Kidney epithelial cell (primary cell): ENCODE measurements around the gene NR2C1. TPM values are rescaled to one million over a fixed set of nuclear protein-coding genes. Genes with fewer than 3 reads are reported as not detected.

ENCODE experiments used
- DNase-seq: peaks from one replicate; pipeline ENCODE4 v3.0.0-alpha.2; 2010; ENCODE audit warnings: low read depth
- H3K27me3 ChIP-seq: 2 replicates; pipeline ENCODE4 v1.6.0; 2011; ENCODE audit warnings: low read length; ENCODE audit not compliant: control insufficient read depth, insufficient read depth
- H3K36me3 ChIP-seq: 2 replicates; pipeline ENCODE4 v1.5.1; 2011; ENCODE audit warnings: low read length; ENCODE audit not compliant: control insufficient read depth, insufficient read depth
- H3K4me3 ChIP-seq: 2 replicates; pipeline ENCODE4 v1.5.1; 2011; ENCODE audit warnings: low read depth, mild to moderate bottlenecking, control low read depth, low read length
- CTCF ChIP-seq: IDR thresholded peaks from 2 replicates; pipeline ENCODE4 v1.5.1; 2011; ENCODE audit warnings: mild to moderate bottlenecking, moderate library complexity, low read length, control low read depth, inconsistent platforms; ENCODE audit not compliant: insufficient read depth, poor library complexity, severe bottlenecking
- total RNA-seq: library from RNA; depleted of rRNA; stranded (reverse); fragments of >200 nt; gene quantifications from 2 replicates; pipeline ENCODE4 v1.2.3, GENCODE V29; 2015

NR2C1 gene
- total RNA-seq, 1 donor from 2014 or later, result 38.9 TPM

- DNase-seq, result no peak
- no peaks in the 10 kb centered on the region for H3K27me3 ChIP-seq
- no peak for TF ChIP-seq CTCF
- H3K36me3 ChIP-seq, result no peaks in the 10 kb centered on the region
- H3K4me3 ChIP-seq, result no peak overlapping the region
Measured at GRCh38 chr12:94979941-94980340, 93.5 kb downstream of the NR2C1 start.

GRCh38 chr12:94977766-94978468 is 95.5 kb downstream of the NR2C1 start:
- no peaks in the 10 kb centered on the region for H3K36me3 ChIP-seq
- H3K4me3 ChIP-seq, result no peak overlapping the region
- H3K27me3 ChIP-seq, result no peaks in the 10 kb centered on the region
- TF ChIP-seq CTCF, result no peak
- DNase-seq, result no peak

GRCh38 chr12:94973221-94973620 is 100.2 kb downstream of the NR2C1 start:
- Histone ChIP-seq H3K4me3 (no peak overlapping the region), H3K36me3 (no peaks in the 10 kb centered on the region), H3K27me3 (no peaks in the 10 kb centered on the region)
- DNase-seq, result no peak
- no peak for TF ChIP-seq CTCF

- no peak for TF ChIP-seq CTCF
- DNase-seq, result no peak
- no peaks in the 10 kb centered on the region for H3K36me3 ChIP-seq
Measured at GRCh38 chr12:94972795-94973194, 100.6 kb downstream of the NR2C1 start.

GRCh38 chr12:94971923-94972322 is 101.5 kb downstream of the NR2C1 start:
- no peak for DNase-seq
- Histone ChIP-seq H3K36me3 (no peaks in the 10 kb centered on the region), H3K4me3 (no peak overlapping the region), H3K27me3 (no peaks in the 10 kb centered on the region)
- TF ChIP-seq CTCF, result no peak

More at GRCh38 chr12:94972795-94973194, 100.6 kb downstream of the NR2C1 start:
- H3K4me3 ChIP-seq, result no peak overlapping the region
- H3K27me3 ChIP-seq, result no peaks in the 10 kb centered on the region

GRCh38 chr12:94970560-94970959 is 102.9 kb downstream of the NR2C1 start:
- Histone ChIP-seq H3K27me3 (no peaks in the 10 kb centered on the region), H3K4me3 (no peak overlapping the region), H3K36me3 (no peaks in the 10 kb centered on the region)
- DNase-seq, result no peak
- TF ChIP-seq CTCF, result no peak

Other genes starting within 250 kb of the NR2C1 start
- 83.2 and 123 TPM in 2 replicates for gene NDUFA12, start 69.9 kb downstream of the NR2C1 start, total RNA-seq
- 31.5 and 40.9 TPM in 2 replicates for gene FGD6, start 143.8 kb upstream of the NR2C1 start, total RNA-seq
- gene VEZT, start 144.2 kb upstream of the NR2C1 start, total RNA-seq, result 82.6 and 82.7 TPM in 2 replicates